Liver (tissue), 9 donors: ENCODE results near the gene MYO1B. TPM values are rescaled to one million over a fixed set of nuclear protein-coding genes. Genes with fewer than 3 reads are reported as not detected.

ENCODE experiments used
- DNase-seq: peaks from one replicate; pipeline ENCODE4 v3.0.0-alpha.2; 2017; ENCODE audit warnings: low spot score
- H3K27ac ChIP-seq, 2 donors: one replicate each; pipeline ENCODE4 v1.7.0; 2013; ENCODE audit warnings: inconsistent platforms in 2 of 2, low read length in 2 of 2, control low read depth in 1 of 2, low read depth in 1 of 2, mild to moderate bottlenecking in 1 of 2
- H3K27me3 ChIP-seq, 4 donors: one replicate each; pipeline versions ENCODE4 v1.6.1 to v1.7.0; 2013; ENCODE audit warnings: low read length in 3 of 4, inconsistent platforms in 1 of 4, mild to moderate bottlenecking in 1 of 4, moderate library complexity in 1 of 4; ENCODE audit not compliant: control insufficient read depth in 4 of 4, insufficient read depth in 4 of 4
- H3K36me3 ChIP-seq, 4 donors: one replicate each; pipeline versions ENCODE4 v1.6.1 to v1.7.0; 2013; ENCODE audit warnings: low read length in 3 of 4, mild to moderate bottlenecking in 3 of 4, low read depth in 1 of 4, moderate library complexity in 1 of 4; ENCODE audit not compliant: control insufficient read depth in 4 of 4, insufficient read depth in 3 of 4
- H3K4me1 ChIP-seq, 4 donors: one replicate each; pipeline versions ENCODE4 v1.6.1 to v1.7.0; 2013; ENCODE audit warnings: low read length in 3 of 4, mild to moderate bottlenecking in 3 of 4, moderate library complexity in 1 of 4; ENCODE audit not compliant: control insufficient read depth in 4 of 4, insufficient read depth in 4 of 4
- H3K4me3 ChIP-seq, 3 donors: one replicate each; pipeline versions ENCODE4 v1.6.1 to v1.7.0; 2013; ENCODE audit warnings: low read length in 3 of 3, control low read depth in 1 of 3, low read depth in 1 of 3, mild to moderate bottlenecking in 1 of 3
- H3K9ac ChIP-seq, 2 donors: one replicate each; pipeline ENCODE4 v1.7.0; 2013; ENCODE audit warnings: low read length in 2 of 2, mild to moderate bottlenecking in 2 of 2, moderate library complexity in 2 of 2, control low read depth in 1 of 2, low read depth in 1 of 2
- H3K9me3 ChIP-seq, 4 donors: one replicate each; pipeline versions ENCODE4 v1.6.1 to v1.7.0; 2013; ENCODE audit warnings: low read length in 3 of 4; ENCODE audit not compliant: control insufficient read depth in 4 of 4
- FOXA2 ChIP-seq: IDR thresholded peaks from 2 replicates; pipeline ENCODE4 v1.6.1; 2016; ENCODE audit warnings: antibody characterized with exemption
- GABPA ChIP-seq, 2 donors: IDR thresholded peaks in 1 of 2; conservative IDR thresholded peaks in 1 of 2; 2 replicates each; pipeline ENCODE4 v1.6.1; 2016; ENCODE audit warnings: antibody characterized with exemption in 2 of 2, mild to moderate bottlenecking in 1 of 2, moderate library complexity in 1 of 2
- JUND ChIP-seq, 2 donors: IDR thresholded peaks; 2 replicates each; pipeline ENCODE4 v1.6.1; 2016; ENCODE audit warnings: antibody characterized with exemption in 2 of 2
- NR2F2 ChIP-seq: IDR thresholded peaks from 2 replicates; pipeline ENCODE4 v1.6.1; 2016; ENCODE audit warnings: antibody characterized with exemption
- RAD21 ChIP-seq, 2 donors: IDR thresholded peaks; 2 replicates each; pipeline ENCODE4 v1.6.1; 2016; ENCODE audit warnings: antibody characterized with exemption in 2 of 2, mild to moderate bottlenecking in 2 of 2
- RXRA ChIP-seq, 2 donors: IDR thresholded peaks; 2 replicates each; pipeline ENCODE4 v1.6.1; 2017 to 2018; ENCODE audit warnings: antibody characterized with exemption in 2 of 2, mild to moderate bottlenecking in 1 of 2
- SP1 ChIP-seq: IDR thresholded peaks from 2 replicates; pipeline ENCODE4 v1.6.1; 2018; ENCODE audit warnings: antibody characterized with exemption, mild to moderate bottlenecking
- TAF1 ChIP-seq: conservative IDR thresholded peaks from 2 replicates; pipeline ENCODE4 v1.6.1; 2016; ENCODE audit warnings: antibody characterized with exemption, mild to moderate bottlenecking
- YY1 ChIP-seq: IDR thresholded peaks from 2 replicates; pipeline ENCODE4 v1.6.1; 2016; ENCODE audit warnings: antibody characterized with exemption, mild to moderate bottlenecking
- WGBS: extraction: QIAGEN DNeasy Blood & Tissue Kit; methylation state at CpG from one replicate; pipeline ENCODE4 v1.1.7; 2013; 5-methylcytosine and 5-hydroxymethylcytosine counted together
- polyA plus RNA-seq, 2 donors: library from polyadenylated mRNA; stranded (reverse) in 1 of 2; unstranded in 1 of 2; fragments of 200-250 nt in 1 of 2; fragments of >200 nt in 1 of 2; fragmentation: Nextera tagmentation in 1 of 2; extraction: Ambion mirVana in 1 of 2; gene quantifications; one replicate each; pipeline versions ENCODE4 v1.2.1 to v1.2.3, GENCODE V29; 2013 to 2015
- total RNA-seq, 2 donors: library from RNA; depleted of rRNA; stranded (reverse); fragments of >200 nt; gene quantifications; one replicate each; pipeline ENCODE4 v1.2.3, GENCODE V29; 2014
- TF ChIP-seq, protein P1 (sequence below): IDR thresholded peaks from 2 replicates; pipeline ENCODE4 v1.6.1; 2016; ENCODE audit warnings: antibody characterized with exemption, mild to moderate bottlenecking
- TF ChIP-seq, protein P2 (sequence below): fragments of 150-350 bp; IDR thresholded peaks from 2 replicates; pipeline ENCODE4 v1.5.1; 2017; ENCODE audit warnings: improper control_type of control experiment, low read depth, low read length; ENCODE audit not compliant: missing input control
- TF ChIP-seq, protein P3 (sequence below): IDR thresholded peaks from 2 replicates; pipeline ENCODE4 v1.6.1; 2016; ENCODE audit warnings: antibody characterized with exemption
- TF ChIP-seq, protein P4 (sequence below): IDR thresholded peaks from 2 replicates; pipeline ENCODE4 v1.6.1; 2016; ENCODE audit warnings: antibody characterized with exemption
- donor health status: healthy.
- donor health status: healthy.
- donor health status: healthy.
- donor health status: healthy.
- donor health status: healthy.

Gene MYO1B
- total and polyA plus RNA-seq, 4 donors, result 66.5 to 434 (median 117) TPM

DNA sequence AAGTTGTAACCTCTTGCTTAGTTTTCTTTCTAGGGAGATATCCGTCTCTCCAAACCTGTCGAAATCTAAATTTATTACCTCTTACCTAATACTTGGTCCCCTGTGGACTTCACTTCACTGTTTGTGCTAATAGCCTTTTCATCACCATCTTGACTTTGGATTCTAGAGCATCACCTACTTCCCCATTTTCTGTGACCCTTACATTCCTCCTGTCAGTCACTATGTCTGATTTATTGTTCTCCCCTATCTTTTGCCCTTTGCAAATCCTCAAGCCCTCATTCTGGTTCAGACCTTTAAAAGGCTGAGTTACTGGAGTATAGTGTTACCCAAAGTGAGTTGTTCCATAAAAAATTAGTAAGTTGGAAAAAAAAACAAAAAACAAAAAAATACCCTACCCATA lies 7.5 kb downstream of the MYO1B start:
- Histone ChIP-seq H3K9me3 (no peaks in the 10 kb centered on the region), H3K9ac (no peak overlapping the region), H3K4me1 (peaks cover 24 to 71% (median 61%) of the 10 kb centered on the region in 4 donors), H3K27me3 (no peaks in the 10 kb centered on the region), H3K4me3 (no peak overlapping the region), H3K36me3 (no peaks in the 10 kb centered on the region), H3K27ac (no peak overlapping the region)
- DNase-seq, result no peak
- TF ChIP-seq GABPA (IDR thresholded peaks at IDR 0.05 in 1 of 2, conservative IDR thresholded peaks at IDR 0.05 in 1 of 2) (no peak), TAF1 (no peak), RAD21 (IDR thresholded peaks at IDR 0.05) (no peak), FOXA2 (no peak)
- TF ChIP-seq, protein P1, sequence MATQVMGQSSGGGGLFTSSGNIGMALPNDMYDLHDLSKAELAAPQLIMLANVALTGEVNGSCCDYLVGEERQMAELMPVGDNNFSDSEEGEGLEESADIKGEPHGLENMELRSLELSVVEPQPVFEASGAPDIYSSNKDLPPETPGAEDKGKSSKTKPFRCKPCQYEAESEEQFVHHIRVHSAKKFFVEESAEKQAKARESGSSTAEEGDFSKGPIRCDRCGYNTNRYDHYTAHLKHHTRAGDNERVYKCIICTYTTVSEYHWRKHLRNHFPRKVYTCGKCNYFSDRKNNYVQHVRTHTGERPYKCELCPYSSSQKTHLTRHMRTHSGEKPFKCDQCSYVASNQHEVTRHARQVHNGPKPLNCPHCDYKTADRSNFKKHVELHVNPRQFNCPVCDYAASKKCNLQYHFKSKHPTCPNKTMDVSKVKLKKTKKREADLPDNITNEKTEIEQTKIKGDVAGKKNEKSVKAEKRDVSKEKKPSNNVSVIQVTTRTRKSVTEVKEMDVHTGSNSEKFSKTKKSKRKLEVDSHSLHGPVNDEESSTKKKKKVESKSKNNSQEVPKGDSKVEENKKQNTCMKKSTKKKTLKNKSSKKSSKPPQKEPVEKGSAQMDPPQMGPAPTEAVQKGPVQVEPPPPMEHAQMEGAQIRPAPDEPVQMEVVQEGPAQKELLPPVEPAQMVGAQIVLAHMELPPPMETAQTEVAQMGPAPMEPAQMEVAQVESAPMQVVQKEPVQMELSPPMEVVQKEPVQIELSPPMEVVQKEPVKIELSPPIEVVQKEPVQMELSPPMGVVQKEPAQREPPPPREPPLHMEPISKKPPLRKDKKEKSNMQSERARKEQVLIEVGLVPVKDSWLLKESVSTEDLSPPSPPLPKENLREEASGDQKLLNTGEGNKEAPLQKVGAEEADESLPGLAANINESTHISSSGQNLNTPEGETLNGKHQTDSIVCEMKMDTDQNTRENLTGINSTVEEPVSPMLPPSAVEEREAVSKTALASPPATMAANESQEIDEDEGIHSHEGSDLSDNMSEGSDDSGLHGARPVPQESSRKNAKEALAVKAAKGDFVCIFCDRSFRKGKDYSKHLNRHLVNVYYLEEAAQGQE, result no peak
- TF ChIP-seq, protein P2, sequence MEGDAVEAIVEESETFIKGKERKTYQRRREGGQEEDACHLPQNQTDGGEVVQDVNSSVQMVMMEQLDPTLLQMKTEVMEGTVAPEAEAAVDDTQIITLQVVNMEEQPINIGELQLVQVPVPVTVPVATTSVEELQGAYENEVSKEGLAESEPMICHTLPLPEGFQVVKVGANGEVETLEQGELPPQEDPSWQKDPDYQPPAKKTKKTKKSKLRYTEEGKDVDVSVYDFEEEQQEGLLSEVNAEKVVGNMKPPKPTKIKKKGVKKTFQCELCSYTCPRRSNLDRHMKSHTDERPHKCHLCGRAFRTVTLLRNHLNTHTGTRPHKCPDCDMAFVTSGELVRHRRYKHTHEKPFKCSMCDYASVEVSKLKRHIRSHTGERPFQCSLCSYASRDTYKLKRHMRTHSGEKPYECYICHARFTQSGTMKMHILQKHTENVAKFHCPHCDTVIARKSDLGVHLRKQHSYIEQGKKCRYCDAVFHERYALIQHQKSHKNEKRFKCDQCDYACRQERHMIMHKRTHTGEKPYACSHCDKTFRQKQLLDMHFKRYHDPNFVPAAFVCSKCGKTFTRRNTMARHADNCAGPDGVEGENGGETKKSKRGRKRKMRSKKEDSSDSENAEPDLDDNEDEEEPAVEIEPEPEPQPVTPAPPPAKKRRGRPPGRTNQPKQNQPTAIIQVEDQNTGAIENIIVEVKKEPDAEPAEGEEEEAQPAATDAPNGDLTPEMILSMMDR, result no peak
- WGBS, result 59% methylated on average over 2 of the region's 2 CpGs

DNA sequence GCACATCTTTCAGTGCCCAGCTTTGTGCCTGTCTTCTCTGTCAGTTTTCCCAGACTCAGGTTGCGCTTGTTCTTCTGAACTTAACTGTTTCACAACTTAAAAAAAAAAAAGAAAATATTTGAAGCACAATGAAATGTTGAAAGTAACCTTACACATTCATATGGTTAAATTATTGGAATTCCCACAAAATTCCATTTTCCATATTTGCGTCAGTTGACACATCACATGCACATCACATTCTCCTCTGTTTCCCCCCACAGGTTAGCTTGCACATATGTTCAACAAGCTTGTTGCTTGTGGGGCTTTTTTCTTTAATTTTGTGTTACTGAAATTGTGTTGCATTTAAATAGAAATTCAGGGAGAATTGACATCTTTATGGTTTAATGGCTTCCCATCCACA lies 8.3 kb downstream of the MYO1B start:
- no peak overlapping the region for H3K9ac ChIP-seq
- H3K4me1 ChIP-seq, result peaks cover 26 to 69% (median 59%) of the 10 kb centered on the region in 4 donors
- WGBS, result 88% methylated on average over 2 of the region's 2 CpGs
- H3K4me3 ChIP-seq, result no peak overlapping the region
- no peak overlapping the region for H3K27ac ChIP-seq
- H3K36me3 ChIP-seq, result no peaks in the 10 kb centered on the region
- TF ChIP-seq YY1 (no peak), RAD21 (IDR thresholded peaks at IDR 0.05) (no peak), JUND (IDR thresholded peaks at IDR 0.05) (no peak), NR2F2 (no peak), SP1 (no peak), FOXA2 (no peak), RXRA (IDR thresholded peaks at IDR 0.05) (no peak)
- TF ChIP-seq, protein P1, result no peak
- TF ChIP-seq, protein P3, sequence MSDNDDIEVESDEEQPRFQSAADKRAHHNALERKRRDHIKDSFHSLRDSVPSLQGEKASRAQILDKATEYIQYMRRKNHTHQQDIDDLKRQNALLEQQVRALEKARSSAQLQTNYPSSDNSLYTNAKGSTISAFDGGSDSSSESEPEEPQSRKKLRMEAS, result no peak
- TF ChIP-seq, protein P4, sequence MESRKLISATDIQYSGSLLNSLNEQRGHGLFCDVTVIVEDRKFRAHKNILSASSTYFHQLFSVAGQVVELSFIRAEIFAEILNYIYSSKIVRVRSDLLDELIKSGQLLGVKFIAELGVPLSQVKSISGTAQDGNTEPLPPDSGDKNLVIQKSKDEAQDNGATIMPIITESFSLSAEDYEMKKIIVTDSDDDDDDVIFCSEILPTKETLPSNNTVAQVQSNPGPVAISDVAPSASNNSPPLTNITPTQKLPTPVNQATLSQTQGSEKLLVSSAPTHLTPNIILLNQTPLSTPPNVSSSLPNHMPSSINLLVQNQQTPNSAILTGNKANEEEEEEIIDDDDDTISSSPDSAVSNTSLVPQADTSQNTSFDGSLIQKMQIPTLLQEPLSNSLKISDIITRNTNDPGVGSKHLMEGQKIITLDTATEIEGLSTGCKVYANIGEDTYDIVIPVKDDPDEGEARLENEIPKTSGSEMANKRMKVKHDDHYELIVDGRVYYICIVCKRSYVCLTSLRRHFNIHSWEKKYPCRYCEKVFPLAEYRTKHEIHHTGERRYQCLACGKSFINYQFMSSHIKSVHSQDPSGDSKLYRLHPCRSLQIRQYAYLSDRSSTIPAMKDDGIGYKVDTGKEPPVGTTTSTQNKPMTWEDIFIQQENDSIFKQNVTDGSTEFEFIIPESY, result no peak
- H3K27me3 ChIP-seq, result no peaks in the 10 kb centered on the region
- H3K9me3 ChIP-seq, result no peaks in the 10 kb centered on the region
- DNase-seq, result no peak
